Measurements from ENCODE around the gene SRGAP3.

The SRGAP3 gene

GRCh38 chr3:8976540-8977182 lies 272.8 kb downstream of the SRGAP3 start:
- in situ Hi-C loops (cut with MboI; ENCODE audit: low sequenced_read_pairs, unreplicated experiment): no loop called here
- no peak for DNase-seq (ENCODE audit: low spot score)
- no peak for TF ChIP-seq CTCF (IDR thresholded peaks at IDR 0.05; ENCODE audit: borderline replicate concordance, control extremely low read depth, extremely low read depth, insufficient read depth, missing control alignments)

DNA sequence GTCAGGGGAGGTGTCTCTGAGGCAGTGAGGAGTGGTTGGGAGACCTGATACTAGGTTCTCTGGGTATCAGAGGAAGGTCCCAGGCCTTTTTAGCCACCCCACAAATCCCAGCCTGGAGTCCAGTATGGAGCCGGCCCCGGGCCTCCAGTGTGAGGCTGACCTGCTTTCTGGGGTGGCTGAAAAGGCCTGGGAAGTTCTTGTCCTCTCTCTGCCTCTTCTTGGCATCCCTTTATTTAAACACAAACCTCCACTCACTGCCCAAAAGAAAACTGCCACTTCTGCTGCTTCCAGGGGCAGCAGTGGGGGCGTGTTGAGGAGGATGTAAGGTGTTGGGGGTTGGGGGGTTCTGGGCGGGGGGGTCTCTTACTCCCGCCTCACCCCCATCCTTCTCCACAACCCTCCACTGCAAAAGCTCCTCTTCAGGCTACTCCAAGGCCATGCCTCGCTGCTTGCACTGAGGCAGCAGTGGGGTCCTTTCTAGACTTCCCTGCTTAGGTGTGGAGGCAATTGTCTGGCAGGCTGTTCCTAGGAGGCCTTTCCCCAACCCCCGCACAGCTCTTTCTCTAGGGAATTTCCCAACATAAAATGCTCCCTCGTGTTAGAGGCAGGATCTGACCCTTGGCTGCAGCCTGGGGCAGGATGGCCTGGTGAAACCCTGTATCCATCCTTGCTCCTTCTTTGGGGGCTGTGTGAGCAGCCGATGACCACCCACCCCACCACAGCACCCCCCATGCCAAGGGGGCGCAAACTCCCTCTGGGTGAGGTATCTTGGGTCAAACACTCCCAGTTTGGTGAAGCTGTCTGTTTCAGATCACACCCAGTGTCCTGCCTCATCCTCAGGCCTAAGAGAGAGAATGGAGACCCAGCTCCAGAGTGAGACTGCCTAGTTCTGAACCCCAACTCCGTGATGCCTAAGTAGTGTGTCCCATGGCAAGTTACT lies 274.1 kb downstream of the SRGAP3 start:
- TF ChIP-seq CTCF (IDR thresholded peaks at IDR 0.05; ENCODE audit: borderline replicate concordance, control extremely low read depth, extremely low read depth, insufficient read depth, missing control alignments): no peak
- DNase-seq (ENCODE audit: low spot score): no peak
- in situ Hi-C loops (cut with MboI; ENCODE audit: low sequenced_read_pairs, unreplicated experiment): no loop called here

DNA sequence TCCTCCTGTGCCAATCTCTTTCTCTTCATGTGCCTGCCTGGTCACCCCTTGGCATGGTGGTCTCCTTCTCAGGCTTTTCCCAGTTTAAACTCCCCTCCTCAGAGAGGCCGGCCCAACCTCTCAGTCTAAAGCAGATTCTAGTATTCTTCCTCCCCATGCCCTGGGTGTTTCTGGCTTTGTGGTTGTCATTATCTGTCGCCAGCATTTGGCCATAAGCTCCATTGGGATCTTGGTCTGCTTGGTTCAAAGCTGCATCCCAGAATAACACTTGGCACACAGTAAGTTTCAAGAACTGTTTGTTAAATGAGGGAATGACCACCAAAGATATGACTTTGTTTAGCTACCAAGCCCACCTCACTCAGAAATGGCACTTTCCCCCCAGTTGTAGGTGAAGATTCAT lies 275.0 kb downstream of the SRGAP3 start:
- no peak for DNase-seq (ENCODE audit: low spot score)
- in situ Hi-C loops (cut with MboI; ENCODE audit: low sequenced_read_pairs, unreplicated experiment): loop anchor here (5.0 kb wide), 1 partner anchor 328 kb away; no protein-coding TSS in a partner anchor
- no peak for TF ChIP-seq CTCF (IDR thresholded peaks at IDR 0.05; ENCODE audit: borderline replicate concordance, control extremely low read depth, extremely low read depth, insufficient read depth, missing control alignments)

- in situ Hi-C loops (cut with MboI; ENCODE audit: low sequenced_read_pairs, unreplicated experiment): loop anchor here (5.0 kb wide), 1 partner anchor 330 kb away; no protein-coding TSS in a partner anchor
- TF ChIP-seq CTCF (IDR thresholded peaks at IDR 0.05; ENCODE audit: borderline replicate concordance, control extremely low read depth, extremely low read depth, insufficient read depth, missing control alignments): no peak
- no peak for DNase-seq (ENCODE audit: low spot score)
Measured at GRCh38 chr3:8972639-8973038, 276.8 kb downstream of the SRGAP3 start.

DNA sequence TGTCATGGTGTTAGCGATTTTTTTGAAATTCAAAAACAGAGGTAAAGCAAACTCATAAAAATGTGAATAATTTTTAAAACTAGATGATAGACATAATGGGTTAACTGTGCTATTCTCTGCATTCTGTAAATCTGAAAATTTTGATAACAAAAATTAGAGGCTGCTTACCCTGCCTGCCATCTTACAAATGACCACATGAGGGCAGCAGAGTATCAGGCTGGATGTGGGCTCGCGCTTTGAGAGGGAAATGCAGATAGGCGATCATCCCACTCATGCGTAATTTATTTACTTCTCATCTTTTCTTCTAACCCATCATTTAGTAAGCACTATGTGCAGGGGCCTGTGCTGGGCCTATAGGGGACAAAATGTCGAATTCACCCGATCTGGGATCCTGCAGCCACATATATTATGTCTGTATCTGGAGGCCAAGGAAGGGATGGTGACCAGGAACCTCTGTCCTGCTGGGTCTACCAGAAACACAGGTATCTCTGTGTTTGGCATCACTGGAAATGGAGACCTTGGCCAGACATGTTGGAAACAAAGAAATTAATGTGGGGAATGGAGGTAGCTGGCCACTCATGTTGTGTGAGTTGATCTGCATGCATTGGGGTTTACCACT lies 278.4 kb downstream of the SRGAP3 start:
- in situ Hi-C loops (cut with MboI; ENCODE audit: low sequenced_read_pairs, unreplicated experiment): loop anchor here (5.0 kb wide), 1 partner anchor 331 kb away; no protein-coding TSS in a partner anchor
- peak; percentile 95 for TF ChIP-seq CTCF (IDR thresholded peaks at IDR 0.05; ENCODE audit: borderline replicate concordance, control extremely low read depth, extremely low read depth, insufficient read depth, missing control alignments)
- peak; percentile 62 for DNase-seq (ENCODE audit: low spot score)

DNA sequence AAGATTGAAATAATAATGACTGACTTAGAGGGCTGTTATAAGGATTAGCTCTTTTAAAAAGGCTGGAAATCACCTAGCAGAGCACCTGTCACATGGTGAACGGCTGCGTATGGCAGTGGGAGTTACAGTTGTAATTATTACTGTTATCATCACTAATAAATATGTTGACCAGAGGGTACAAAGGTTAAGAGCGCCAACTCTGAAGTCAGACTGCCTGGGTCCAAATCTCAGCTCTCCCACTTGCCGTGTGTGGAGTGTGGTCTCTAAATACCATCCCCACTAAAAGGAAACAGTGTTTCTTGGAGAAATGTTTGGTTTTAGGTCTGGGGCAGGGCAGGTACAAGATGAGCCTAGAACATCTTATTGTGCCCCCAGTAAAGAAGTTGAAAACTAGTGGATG lies 280.2 kb downstream of the SRGAP3 start:
- in situ Hi-C loops (cut with MboI; ENCODE audit: low sequenced_read_pairs, unreplicated experiment): no loop called here
- no peak for TF ChIP-seq CTCF (IDR thresholded peaks at IDR 0.05; ENCODE audit: borderline replicate concordance, control extremely low read depth, extremely low read depth, insufficient read depth, missing control alignments)
- no peak for DNase-seq (ENCODE audit: low spot score)

All from GM13976 (cell line).